ENCODE data around the gene GATAD2A.

GRCh38 chr19:19528721-19529490 lies 123.4 kb downstream of the GATAD2A start, which contains the start of gene YJEFN3:
- no peak for TF ChIP-seq CTCF (IDR thresholded peaks at IDR 0.05; ENCODE audit: insufficient read depth, low read length)
- no peak for TF ChIP-seq POLR2AphosphoS5 (IDR thresholded peaks at IDR 0.05; ENCODE audit: low read depth)
